Neural progenitor cell (in vitro differentiated cells): ENCODE measurements around the gene GLDN. TPM values are rescaled to one million over a fixed set of nuclear protein-coding genes. Genes with fewer than 3 reads are reported as not detected.

Source experiments
- DNase-seq: peaks from one replicate; pipeline ENCODE4 v3.0.0-alpha.2; 2016; ENCODE audit warnings: low spot score
- H2AFZ ChIP-seq: fragments of 200-600 bp; sonication (generic); replicated peaks from 2 replicates; pipeline ENCODE4 v1.6.1; 2016; ENCODE audit warnings: antibody characterized with exemption
- H3F3A ChIP-seq: fragments of 200-600 bp; sonication (generic); 2 replicates; pipeline ENCODE4 v1.6.1; 2016; ENCODE audit warnings: antibody characterized with exemption, low read depth
- H3K27ac ChIP-seq: fragments of 200-600 bp; sonication (generic); 2 replicates; pipeline ENCODE4 v1.5.1; 2016; ENCODE audit warnings: mild to moderate bottlenecking
- H3K27me3 ChIP-seq: fragments of 200-600 bp; sonication (generic); 2 replicates; pipeline ENCODE4 v1.6.1; 2016; ENCODE audit warnings: mild to moderate bottlenecking, moderate library complexity
- H3K36me3 ChIP-seq: fragments of 200-600 bp; sonication (generic); 2 replicates; pipeline ENCODE4 v1.5.1; 2016
- H3K4me1 ChIP-seq: fragments of 200-600 bp; sonication (generic); 2 replicates; pipeline ENCODE4 v1.6.1; 2016; ENCODE audit warnings: mixed run types
- H3K4me2 ChIP-seq: fragments of 200-600 bp; sonication (generic); 2 replicates; pipeline ENCODE4 v1.6.1; 2016
- H3K4me3 ChIP-seq: fragments of 200-600 bp; sonication (generic); 2 replicates; pipeline ENCODE4 v1.5.1; 2016
- H3K79me2 ChIP-seq: fragments of 200-600 bp; sonication (generic); 2 replicates; pipeline ENCODE4 v1.6.1; 2016; ENCODE audit warnings: low read depth
- H3K9ac ChIP-seq: fragments of 200-600 bp; sonication (generic); 2 replicates; pipeline ENCODE4 v1.6.1; 2016
- H3K9me3 ChIP-seq: fragments of 200-600 bp; sonication (generic); 2 replicates; pipeline ENCODE4 v1.5.1; 2016; ENCODE audit warnings: low read depth
- H4K20me1 ChIP-seq: fragments of 200-600 bp; sonication (generic); 2 replicates; pipeline ENCODE4 v1.6.1; 2016; ENCODE audit warnings: low read depth
- H3K27ac Mint-ChIP-seq: 3 replicates; pipeline ENCODE4 v1.8.0; 2021; ENCODE audit warnings: mixed read lengths
- H3K27me3 Mint-ChIP-seq: 2 replicates; pipeline ENCODE4 v1.8.0; 2022; ENCODE audit warnings: low read depth, mild to moderate bottlenecking, inconsistent platforms, moderate library complexity, mixed read lengths; ENCODE audit not compliant: insufficient read depth
- H3K36me3 Mint-ChIP-seq: 3 replicates; pipeline ENCODE4 v1.8.0; 2021; ENCODE audit warnings: mixed read lengths
- H3K4me1 Mint-ChIP-seq: 3 replicates; pipeline ENCODE4 v1.8.0; 2021; ENCODE audit warnings: mixed read lengths
- H3K4me3 Mint-ChIP-seq: 3 replicates; pipeline ENCODE4 v1.8.0; 2021; ENCODE audit warnings: mild to moderate bottlenecking, moderate library complexity, mixed read lengths
- H3K9me3 Mint-ChIP-seq: 3 replicates; pipeline ENCODE4 v1.8.0; 2020; ENCODE audit warnings: mixed read lengths
- CTCF ChIP-seq: fragments of 200-600 bp; sonication (generic); IDR thresholded peaks from 2 replicates; pipeline ENCODE4 v1.5.1; 2017; ENCODE audit warnings: antibody characterized with exemption, mild to moderate bottlenecking
- EZH2 ChIP-seq: fragments of 200-600 bp; sonication (generic); IDR thresholded peaks from 2 replicates; pipeline ENCODE4 v1.6.1; 2017; ENCODE audit warnings: antibody characterized with exemption, mild to moderate bottlenecking, moderate library complexity
- EZH2phosphoT487 ChIP-seq: fragments of 200-600 bp; sonication (generic); IDR thresholded peaks from 2 replicates; pipeline ENCODE4 v1.6.1; 2017; ENCODE audit warnings: antibody characterized with exemption
- microRNA-seq: library from miRNA; unstranded; fragments of <30 nt; microRNA quantifications from one replicate; pipeline ENCODE4, GENCODE V29; 2016
- small RNA-seq: library from RNA; depleted of rRNA; stranded (forward); fragments of <200 nt; gene quantifications from one replicate; pipeline ENCODE3, GENCODE V24; 2015
- total RNA-seq: library from RNA; depleted of rRNA; stranded (reverse); fragments of >200 nt; gene quantifications from 2 replicates; pipeline ENCODE4 v1.2.3, GENCODE V29; 2015; ENCODE audit warnings: low replicate concordance

Gene GLDN
- total RNA-seq, 1 donor from 2014 or later = 5.3 TPM

DNA sequence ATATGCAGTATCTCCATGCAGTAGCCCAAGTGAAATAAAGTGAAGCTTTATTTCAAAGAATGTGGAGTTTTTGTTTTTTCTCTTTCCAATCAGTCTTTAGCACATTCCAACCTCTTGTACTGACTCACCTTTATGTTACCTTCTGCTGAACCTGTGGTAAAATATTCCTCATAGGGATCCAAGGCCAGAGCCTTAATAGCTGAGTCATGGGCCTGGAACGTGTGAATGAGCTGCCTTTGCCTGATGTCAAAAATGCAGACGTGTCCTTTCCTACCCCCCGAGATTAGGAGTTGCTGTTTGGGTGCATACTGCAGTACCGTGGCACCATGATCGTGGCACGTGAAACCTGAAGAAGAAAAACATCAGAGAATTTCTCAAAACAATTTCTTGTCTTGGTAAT lies 108.5 kb downstream of the GLDN start:
- H3K9me3 Mint-ChIP-seq = no peaks in the 10 kb centered on the region
- Histone ChIP-seq H3K9me3 (no peaks in the 10 kb centered on the region), H3F3A (no peaks in the 10 kb centered on the region), H2AFZ (no peak overlapping the region), H3K79me2 (no peaks in the 10 kb centered on the region), H3K4me2 (no peak overlapping the region), H3K9ac (no peak overlapping the region), H3K27me3 (no peaks in the 10 kb centered on the region), H4K20me1 (no peaks in the 10 kb centered on the region), H3K36me3 (no peaks in the 10 kb centered on the region), H3K4me1 (no peaks in the 10 kb centered on the region), H3K4me3 (no peak overlapping the region), H3K27ac (no peak overlapping the region)
- TF ChIP-seq EZH2 (no peak), CTCF (no peak), EZH2phosphoT487 (no peak)
- H3K27me3 Mint-ChIP-seq = no peaks in the 10 kb centered on the region
- no peaks in the 10 kb centered on the region for H3K4me1 Mint-ChIP-seq
- no peak overlapping the region for H3K4me3 Mint-ChIP-seq
- no peak overlapping the region for H3K27ac Mint-ChIP-seq
- peaks cover 35% of the 10 kb centered on the region for H3K36me3 Mint-ChIP-seq
- DNase-seq = no peak

Small RNA genes lying within 50 kb of the gene (microRNA-seq; reads per million reads assigned to microRNA genes)
- gene MIR7973-1 (not detected), gene MIR7973-2 (not detected)

Small RNA genes lying within 50 kb of the gene (small RNA-seq; reads per million reads assigned to genes)
- gene AC020891.4 = not detected
- gene MIR7973-1 = not detected

Other genes with a start within 250 kb of the GLDN start
- gene TNFAIP8L3, start 246.7 kb upstream of the GLDN start, total RNA-seq = not detected in 2 replicates
- not detected in 2 replicates for gene CYP19A1, start 3.1 kb upstream of the GLDN start, total RNA-seq